GM19193 (cell line): ENCODE measurements around the gene UBE2G2.

Experiments used
- POLR2A ChIP-seq: IDR thresholded peaks from 4 replicates; pipeline ENCODE4 v1.6.1; 2011; ENCODE audit not compliant: insufficient read depth, insufficient read length; ENCODE audit errors: extremely low read depth

The UBE2G2 gene

DNA sequence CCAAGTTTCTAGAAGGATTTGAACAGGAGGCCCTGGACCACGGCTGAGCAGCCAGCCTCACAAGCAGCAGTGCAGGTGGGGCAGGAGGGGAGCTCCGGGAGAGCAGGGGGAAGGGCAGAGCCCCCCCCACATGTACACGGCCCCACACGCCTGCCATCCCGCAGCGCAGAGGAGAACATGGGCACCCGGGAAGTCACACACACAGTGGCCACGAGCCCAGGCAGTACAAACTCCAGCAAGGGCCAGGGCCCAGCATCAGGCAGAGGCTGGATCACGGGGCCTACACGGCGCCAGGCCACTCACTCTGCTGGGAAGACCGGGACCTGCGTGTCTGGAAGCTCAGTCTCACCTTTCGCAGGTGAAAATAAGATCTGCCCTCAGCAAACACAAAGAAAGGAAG is 11.0 kb upstream of the UBE2G2 start:
- TF ChIP-seq POLR2A, result no peak

DNA sequence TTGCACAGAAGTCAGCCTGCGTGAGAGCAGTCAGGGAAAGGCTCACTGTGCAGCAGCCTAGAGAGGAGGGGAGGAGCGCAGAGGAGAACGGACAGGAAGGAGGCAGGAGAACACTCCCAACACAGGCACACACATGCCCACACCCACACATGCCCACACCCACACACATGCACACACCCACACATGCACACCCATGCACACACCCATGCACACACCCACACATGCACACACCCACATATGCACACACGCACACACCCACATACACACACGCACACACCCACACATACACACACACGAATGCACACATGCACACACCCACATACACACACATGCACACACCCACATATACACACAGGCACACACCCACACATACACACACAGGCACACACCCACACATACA is 9.2 kb upstream of the UBE2G2 start:
- no peak for TF ChIP-seq POLR2A

DNA sequence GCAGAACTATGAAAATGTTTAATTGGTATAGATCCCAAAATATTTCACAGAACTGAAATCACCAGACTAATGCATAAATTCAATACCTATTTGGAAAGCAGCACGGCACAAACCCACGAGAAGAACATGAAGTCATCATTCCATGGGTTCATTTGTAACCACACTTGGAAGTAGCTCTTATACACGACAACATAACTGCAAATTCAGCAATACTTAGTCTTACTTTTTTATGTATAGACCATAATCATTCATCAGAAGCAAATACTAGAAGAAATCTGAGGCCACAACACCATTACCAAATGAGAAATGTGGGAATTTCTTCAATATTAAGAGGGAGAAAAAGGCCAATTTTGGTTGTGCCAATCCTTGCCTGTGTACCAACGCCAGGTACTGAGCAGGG is 4.2 kb upstream of the UBE2G2 start:
- no peak for TF ChIP-seq POLR2A

DNA sequence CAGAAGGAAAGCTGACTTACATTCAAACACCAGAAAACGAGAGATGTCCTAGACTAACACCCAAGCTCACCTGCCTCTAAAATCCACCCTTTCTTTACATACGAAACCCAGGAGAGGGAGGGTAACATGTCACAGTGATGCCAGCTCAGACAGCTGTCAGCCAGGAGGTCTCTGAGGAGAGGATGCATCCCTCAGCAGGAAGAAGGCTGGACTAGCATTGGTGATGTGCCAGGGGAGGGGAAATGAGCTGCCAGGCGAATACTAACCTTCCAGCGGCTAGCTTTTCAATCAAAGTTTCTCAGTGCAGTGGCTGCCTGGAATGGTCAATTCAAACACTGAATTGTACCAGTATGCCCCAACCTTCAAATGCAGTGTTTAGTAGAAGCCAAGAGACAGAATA is 3.6 kb upstream of the UBE2G2 start:
- TF ChIP-seq POLR2A, result no peak

DNA sequence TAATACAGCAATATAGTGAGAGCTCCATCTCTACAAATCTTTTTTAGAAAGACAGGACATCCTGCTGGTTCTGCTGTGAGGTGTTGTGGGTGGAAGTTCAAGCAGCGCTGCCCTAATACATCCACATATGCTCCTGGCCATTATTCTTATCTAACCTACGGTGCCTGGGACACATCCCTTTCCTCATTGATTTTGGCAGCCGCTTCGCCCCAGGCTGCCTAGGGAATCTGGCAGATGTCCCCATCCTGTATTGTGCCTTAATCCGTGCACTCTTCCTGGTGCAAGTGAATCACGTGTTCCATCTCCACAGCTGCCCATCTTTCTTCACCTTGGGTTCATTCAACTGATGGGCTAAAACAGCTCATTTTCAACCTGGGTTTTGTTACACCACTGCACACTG is 3.1 kb upstream of the UBE2G2 start:
- no peak for TF ChIP-seq POLR2A

DNA sequence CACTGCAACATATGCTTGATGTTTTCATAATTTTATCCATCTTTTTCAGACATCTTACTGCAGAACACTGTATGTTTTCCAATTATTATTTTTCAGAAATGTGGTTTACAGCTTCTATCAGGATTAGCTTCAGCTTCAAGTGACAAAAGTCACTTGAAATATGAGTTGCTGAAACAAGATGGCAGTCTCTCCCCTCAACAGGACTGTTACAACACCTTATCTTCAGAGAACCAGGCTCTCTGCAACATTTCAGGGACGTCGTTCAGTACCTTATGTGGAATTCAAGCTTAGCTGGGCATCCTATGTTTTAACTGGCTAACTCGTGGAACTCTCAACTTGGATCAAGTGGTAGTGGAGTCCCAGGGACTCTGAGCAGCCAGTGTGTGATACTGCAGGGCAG is 2.0 kb upstream of the UBE2G2 start:
- no peak for TF ChIP-seq POLR2A

DNA sequence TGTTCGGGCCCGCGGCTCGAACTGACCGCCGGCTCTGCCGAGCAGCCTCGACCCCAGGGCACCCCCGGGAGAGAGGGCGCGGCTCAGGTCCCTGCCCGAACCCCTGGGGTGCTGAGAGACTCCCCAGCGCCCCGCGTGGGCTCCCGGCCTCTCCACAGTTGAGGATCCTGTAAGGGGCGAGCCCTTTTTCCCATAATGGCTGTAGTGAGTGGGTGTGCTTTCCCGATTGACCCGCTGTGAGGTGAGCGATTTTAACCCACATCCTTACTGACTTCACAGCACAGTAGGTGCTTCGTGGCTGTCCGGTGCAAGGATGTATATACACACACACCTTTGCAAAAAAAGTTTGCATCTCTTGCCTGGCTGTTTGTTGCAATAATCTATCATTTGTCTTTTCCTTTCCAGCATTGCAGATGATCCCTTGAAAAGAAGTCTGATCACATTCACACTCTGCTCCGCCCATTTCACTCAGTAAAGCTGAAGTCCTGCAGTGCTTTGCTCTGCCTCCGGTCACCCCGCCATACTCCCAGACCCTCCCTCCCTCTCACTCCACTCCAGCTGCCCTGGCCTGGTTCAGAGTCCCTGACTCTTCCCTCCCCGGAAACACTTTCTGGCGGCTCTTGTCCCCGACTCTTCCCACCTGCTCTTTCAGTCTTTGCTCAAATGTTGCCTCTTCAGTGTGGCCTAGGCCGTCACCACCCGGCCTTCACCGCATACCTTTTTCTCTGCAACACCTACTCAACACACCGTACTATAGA is 955 bp upstream of the UBE2G2 start:
- no peak for TF ChIP-seq POLR2A

DNA sequence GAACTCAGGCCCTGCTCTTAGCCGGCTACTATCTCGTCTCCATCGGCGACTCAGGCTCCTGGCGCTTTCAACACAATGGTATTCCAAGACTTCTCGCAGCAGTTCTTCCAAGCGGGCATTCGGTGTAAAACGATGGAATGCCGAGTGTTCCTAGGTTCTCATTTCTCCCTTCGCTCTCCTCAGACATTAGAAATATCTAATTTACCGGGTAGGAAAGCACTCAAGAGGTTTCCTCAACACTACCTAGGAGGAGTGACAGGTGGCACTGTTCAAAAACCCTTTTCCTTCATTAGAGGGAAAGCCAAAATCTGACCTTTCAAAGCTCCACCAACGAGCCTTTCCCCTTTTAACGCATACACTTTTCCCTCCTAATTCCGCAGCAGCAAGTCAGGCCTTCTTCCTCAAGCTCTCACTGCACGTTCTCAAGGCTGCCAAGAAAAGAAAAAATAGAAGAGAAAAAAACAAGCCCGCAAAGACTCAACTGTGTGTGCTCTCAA is 601 bp downstream of the UBE2G2 start:
- no peak for TF ChIP-seq POLR2A

DNA sequence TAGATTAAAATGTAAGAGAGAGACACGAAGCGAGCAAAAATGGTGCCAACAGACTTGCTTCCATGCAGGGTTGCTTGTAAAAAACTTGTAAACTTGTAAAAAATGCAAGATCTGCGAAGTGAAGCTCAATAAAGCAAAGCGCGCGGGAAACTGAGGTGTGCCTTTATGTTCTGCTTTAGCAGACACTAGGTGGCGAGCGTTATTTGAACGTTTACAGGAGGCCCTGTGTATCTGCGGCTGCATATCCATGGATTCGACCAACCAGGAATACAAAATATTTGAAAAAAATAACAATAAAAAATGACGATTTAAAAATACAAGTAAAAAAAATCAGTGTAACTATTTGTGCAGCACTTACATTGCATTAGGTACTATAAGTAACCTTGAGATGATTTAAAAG is 1.5 kb downstream of the UBE2G2 start:
- TF ChIP-seq POLR2A, result no peak

DNA sequence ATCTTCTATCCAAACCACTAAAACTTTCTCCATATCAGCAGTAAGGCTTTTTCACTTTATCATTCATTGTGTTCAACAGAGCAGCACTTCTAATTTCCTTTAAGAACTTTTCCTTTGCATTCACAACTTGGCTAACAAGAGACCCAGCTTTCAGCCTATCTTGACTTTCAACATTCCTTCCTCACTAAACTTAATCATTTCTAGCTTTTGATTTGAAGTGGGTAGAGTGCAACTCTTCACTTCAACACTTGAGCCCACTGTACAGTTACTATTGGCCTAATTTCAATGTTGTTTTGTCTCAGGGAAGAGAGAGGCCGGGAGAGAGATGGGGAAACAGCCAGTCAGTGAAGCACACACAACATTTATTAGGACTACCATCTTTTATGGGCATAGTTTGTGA is 2.0 kb downstream of the UBE2G2 start:
- no peak for TF ChIP-seq POLR2A

DNA sequence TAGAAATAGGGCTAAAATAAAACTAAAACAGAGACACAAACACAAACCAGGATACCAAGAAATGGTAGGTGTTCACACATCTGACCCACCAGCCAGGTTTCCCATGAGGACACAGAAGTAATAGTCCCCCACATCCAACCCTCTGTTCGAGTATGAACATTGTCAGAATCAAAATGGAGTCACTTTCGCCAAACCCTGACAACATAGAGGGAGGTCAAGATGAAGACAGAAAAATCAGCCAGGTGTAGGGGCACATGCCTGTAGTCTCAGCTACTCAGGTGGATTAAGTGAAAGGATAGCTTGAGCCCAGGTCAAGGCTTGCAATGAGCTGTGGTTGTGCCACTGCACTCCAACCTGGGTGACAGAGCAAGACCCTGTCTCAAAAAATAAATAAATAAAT is 3.8 kb downstream of the UBE2G2 start:
- no peak for TF ChIP-seq POLR2A

DNA sequence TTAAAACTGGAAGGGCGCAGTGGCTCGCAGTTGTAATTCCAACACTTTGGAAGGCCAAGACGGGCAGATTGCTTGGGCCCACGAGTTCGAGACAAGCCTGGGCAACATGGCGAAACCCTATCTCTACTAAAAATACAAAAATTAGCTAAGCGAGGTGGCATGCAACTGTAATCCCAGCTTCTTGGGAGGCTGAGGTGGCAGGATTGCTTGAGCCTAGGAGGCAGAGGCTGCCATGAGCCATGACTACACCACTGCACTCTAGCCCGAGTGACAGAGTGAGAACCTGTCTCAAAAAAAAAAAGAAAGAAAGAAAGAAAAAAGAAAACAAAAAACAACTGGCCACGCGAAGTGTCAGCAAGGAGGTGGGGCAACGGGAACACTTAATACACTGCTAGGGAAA is 6.3 kb downstream of the UBE2G2 start:
- TF ChIP-seq POLR2A, result no peak

DNA sequence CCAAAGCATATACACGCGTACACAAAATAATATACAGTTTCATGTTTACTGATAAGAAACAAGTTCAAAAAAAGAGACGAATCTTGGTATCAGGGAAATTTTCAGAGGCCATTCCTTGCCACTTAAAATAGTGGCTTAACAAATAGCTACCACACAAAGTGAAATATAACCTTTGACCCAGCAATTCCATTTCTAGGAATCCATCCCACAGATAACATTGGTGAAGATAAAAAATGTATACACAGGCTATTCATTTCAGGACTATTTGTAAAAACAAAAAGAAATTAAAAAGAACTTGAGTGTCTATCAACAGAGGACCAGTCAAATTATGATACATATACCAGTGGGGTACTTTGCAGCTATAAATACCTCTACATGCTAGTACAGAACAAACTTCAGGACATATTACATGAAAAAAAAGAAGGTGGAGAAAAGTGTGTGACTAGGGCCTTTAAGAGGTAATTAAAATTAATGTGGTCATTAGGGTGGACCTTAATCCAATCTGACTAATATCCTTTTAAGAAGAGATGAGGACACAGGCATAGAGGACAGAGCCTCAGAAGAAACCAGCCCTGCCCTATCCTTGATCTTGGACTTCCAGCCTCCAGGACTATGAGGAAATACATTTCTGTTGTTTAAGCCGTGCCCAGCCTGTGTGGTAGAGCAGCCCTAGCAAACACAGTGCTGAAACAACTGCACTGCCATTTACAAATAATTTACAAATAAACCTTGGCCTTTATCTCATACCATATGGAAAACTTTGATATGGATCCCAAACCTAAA is 7.8 kb downstream of the UBE2G2 start:
- no peak for TF ChIP-seq POLR2A

DNA sequence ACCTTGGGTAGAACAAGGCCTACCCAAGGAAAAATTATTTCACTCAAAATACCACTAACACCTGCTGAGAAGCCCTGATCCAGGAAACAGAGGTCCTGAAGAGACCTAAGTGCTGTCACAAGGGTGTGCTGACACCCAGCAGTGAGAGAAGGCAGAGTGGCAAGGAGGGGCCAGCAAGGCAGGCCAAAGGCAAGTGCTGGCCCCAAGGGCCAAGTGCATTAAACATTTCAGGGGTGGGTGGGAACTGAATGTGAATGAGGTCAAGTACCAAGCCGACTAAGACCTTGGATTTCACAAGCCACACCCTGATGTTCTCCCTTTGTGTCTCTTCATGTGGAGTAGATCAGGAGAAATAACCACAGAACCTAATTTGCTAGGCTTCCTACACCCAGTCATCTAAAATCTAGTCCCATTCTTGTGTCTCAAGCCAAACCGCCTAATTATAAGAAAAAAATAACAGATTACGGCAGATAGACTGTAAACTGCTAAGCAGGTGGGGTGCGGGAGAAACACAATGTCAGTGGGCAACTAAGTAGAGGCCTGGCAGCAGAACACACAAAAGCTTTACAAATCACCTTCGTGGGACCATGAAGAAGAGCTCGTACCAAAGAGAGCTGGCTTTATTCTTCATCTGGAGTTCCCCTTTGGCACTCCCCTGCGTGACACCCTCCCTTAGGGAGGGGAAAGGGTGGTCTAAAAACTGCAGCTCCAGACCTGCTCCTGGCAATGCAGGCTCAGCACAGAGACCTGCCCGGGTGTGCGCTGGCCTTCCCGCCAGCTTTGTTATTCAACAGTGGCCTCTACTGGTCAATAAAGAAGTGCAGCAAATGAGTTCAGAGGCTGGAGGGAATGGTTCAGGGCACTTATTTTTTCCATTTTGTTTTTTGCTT is 8.7 kb downstream of the UBE2G2 start:
- no peak for TF ChIP-seq POLR2A

DNA sequence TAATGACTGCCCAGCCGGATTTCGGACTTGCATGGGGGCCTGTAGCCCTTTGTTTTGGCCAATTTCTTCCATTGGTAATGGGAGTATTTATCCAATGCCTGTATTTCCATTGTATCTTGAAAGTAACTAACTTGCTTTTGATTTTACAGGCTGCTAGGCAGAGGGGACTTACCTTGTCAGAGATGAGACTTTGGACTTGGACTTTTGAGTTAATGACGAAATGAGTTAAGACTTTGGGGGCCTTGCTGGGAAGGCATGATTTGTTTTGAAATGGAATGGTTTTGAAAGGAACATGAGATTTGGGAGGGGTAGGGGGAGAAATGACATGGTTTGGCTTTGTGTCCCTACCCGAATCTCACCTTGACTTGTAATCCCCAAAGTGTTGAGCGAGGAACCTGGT is 9.6 kb downstream of the UBE2G2 start:
- no peak for TF ChIP-seq POLR2A
